GM18519 (cell line): Measurements from ENCODE around the gene TDRD12.
"Not testable (repeated sequence)": the region's sequence is repeated elsewhere in the genome, so short reads cannot be mapped to it uniquely, and the experiment has no call there.

ENCODE experiments used
- ATAC-seq: cut with Tn5 transposase; IDR thresholded peaks from one replicate; pipeline ENCODE4 v1.9.1; 2021; ENCODE audit warnings: mild to moderate bottlenecking, moderate library complexity; ENCODE audit not compliant: unreplicated experiment, low FRiP score

TDRD12 gene

GRCh38 chr19:32824916-32825608 lies 105.5 kb downstream of the TDRD12 start:
- no peak for ATAC-seq

GRCh38 chr19:32828139-32828538 lies 108.6 kb downstream of the TDRD12 start:
- ATAC-seq, result no peak

- no peak for ATAC-seq
These were observed 109.2 kb downstream of the TDRD12 start for GRCh38 chr19:32828643-32829344.

GRCh38 chr19:32829345-32829896 lies 109.9 kb downstream of the TDRD12 start:
- no peak for ATAC-seq

GRCh38 chr19:32830231-32831014 lies 110.9 kb downstream of the TDRD12 start:
- no peak for ATAC-seq

- no peak for ATAC-seq
These were observed 112.0 kb downstream of the TDRD12 start for GRCh38 chr19:32831611-32832010.

- ATAC-seq, result not testable (repeated sequence)
These were observed 112.5 kb downstream of the TDRD12 start for GRCh38 chr19:32832094-32832493.

GRCh38 chr19:32832825-32833224 lies 113.3 kb downstream of the TDRD12 start:
- ATAC-seq, result not testable (repeated sequence)

- not testable (repeated sequence) for ATAC-seq
These were observed 113.8 kb downstream of the TDRD12 start for GRCh38 chr19:32833388-32833787.

- no peak for ATAC-seq
These were observed 118.0 kb downstream of the TDRD12 start for GRCh38 chr19:32837531-32837930.

GRCh38 chr19:32842061-32842460 lies 122.5 kb downstream of the TDRD12 start:
- no peak for ATAC-seq

GRCh38 chr19:32843716-32844245 lies 124.2 kb downstream of the TDRD12 start:
- no peak for ATAC-seq

GRCh38 chr19:32848035-32848434 lies 128.5 kb downstream of the TDRD12 start:
- ATAC-seq, result not testable (repeated sequence)

- no peak for ATAC-seq
These were observed 132.6 kb downstream of the TDRD12 start for GRCh38 chr19:32852216-32852615.

GRCh38 chr19:32856818-32857217 lies 137.3 kb downstream of the TDRD12 start:
- not testable (repeated sequence) for ATAC-seq

- ATAC-seq, result no peak
These were observed 138.0 kb downstream of the TDRD12 start for GRCh38 chr19:32857584-32857983.

- no peak for ATAC-seq
These were observed 138.6 kb downstream of the TDRD12 start for GRCh38 chr19:32858155-32858554.

- ATAC-seq, result no peak
These were observed 139.0 kb downstream of the TDRD12 start for GRCh38 chr19:32858559-32858958.

GRCh38 chr19:32859591-32859990 lies 140.0 kb downstream of the TDRD12 start:
- no peak for ATAC-seq

- ATAC-seq, result no peak
These were observed 142.0 kb downstream of the TDRD12 start for GRCh38 chr19:32861596-32861995.

GRCh38 chr19:32862173-32862572 lies 142.6 kb downstream of the TDRD12 start:
- no peak for ATAC-seq
